Tibial nerve (tissue), 4 donors: ENCODE results near the gene TBC1D4. TPM values are rescaled to one million over a fixed set of nuclear protein-coding genes. Genes with fewer than 3 reads are reported as not detected.
"Not testable (repeated sequence)": the region's sequence is repeated elsewhere in the genome, so short reads cannot be mapped to it uniquely, and the experiment has no call there.

ENCODE experiments used
- DNase-seq, 2 donors: peaks; one replicate each; pipeline ENCODE4 v3.0.0-alpha.2; 2019; ENCODE audit warnings: low spot score in 2 of 2
- H3K27ac ChIP-seq, 4 donors: fragments of 200-600 bp; sonication (generic) in 3 of 4; one replicate each; pipeline ENCODE4 v1.5.1; 2017 to 2019; ENCODE audit warnings: mild to moderate bottlenecking in 1 of 4
- H3K27me3 ChIP-seq, 2 donors: fragments of 200-600 bp; sonication (generic) in 1 of 2; one replicate each; pipeline versions ENCODE4 v1.5.1 to v1.6.0; 2017 to 2019
- H3K36me3 ChIP-seq, 3 donors: fragments of 200-600 bp; sonication (generic); one replicate each; pipeline ENCODE4 v1.5.1; 2018 to 2019
- H3K4me1 ChIP-seq, 4 donors: fragments of 200-600 bp; sonication (generic) in 3 of 4; one replicate each; pipeline ENCODE4 v1.5.1; 2017 to 2019
- H3K4me3 ChIP-seq, 4 donors: fragments of 200-600 bp; sonication (generic) in 3 of 4; one replicate each; pipeline ENCODE4 v1.5.1; 2017 to 2019; ENCODE audit warnings: mild to moderate bottlenecking in 1 of 4, moderate library complexity in 1 of 4
- H3K9me3 ChIP-seq, 4 donors: fragments of 200-600 bp; sonication (generic) in 3 of 4; one replicate each; pipeline ENCODE4 v1.5.1; 2017 to 2019
- EP300 ChIP-seq, 2 donors: sonication (generic); formaldehyde crosslinking; IDR thresholded peaks; one replicate each; pipeline ENCODE4 v1.6.1; 2017; ENCODE audit warnings: antibody characterized with exemption in 2 of 2, mild to moderate bottlenecking in 1 of 2
- POLR2A ChIP-seq, 2 donors: fragments of 450-650 bp; IDR thresholded peaks; one replicate each; pipeline ENCODE4 v1.6.1; 2017; ENCODE audit warnings: antibody characterized with exemption in 2 of 2, mild to moderate bottlenecking in 2 of 2, moderate library complexity in 2 of 2
- WGBS, 2 donors: methylation state at CpG; one replicate each; pipeline ENCODE4 v1.1.5; 2018; 5-methylcytosine and 5-hydroxymethylcytosine counted together
- total RNA-seq, 4 donors: library from RNA; depleted of rRNA; stranded (reverse); fragments of >200 nt; gene quantifications; one replicate each; pipeline ENCODE4 v1.1.0, GENCODE V29; 2016
- TF ChIP-seq, protein P1 (sequence below), 5 experiments: fragments of 200-600 bp in 3 of 5; fragments of 450-650 bp in 2 of 5; sonication (generic) in 3 of 5; IDR thresholded peaks; one replicate each; pipeline ENCODE4 v1.5.1; 2016 to 2019; ENCODE audit warnings: antibody characterized with exemption in 5 of 5, mild to moderate bottlenecking in 3 of 5, moderate library complexity in 2 of 5

Gene TBC1D4
- total RNA-seq, 4 donors from 2014 or later: 17.7 to 45.4 (median 33.4) TPM

GRCh38 chr13:75296641-75297040, 185.3 kb downstream of the TBC1D4 start:
- no peak overlapping the region for H3K27ac ChIP-seq
- TF ChIP-seq, protein P1, sequence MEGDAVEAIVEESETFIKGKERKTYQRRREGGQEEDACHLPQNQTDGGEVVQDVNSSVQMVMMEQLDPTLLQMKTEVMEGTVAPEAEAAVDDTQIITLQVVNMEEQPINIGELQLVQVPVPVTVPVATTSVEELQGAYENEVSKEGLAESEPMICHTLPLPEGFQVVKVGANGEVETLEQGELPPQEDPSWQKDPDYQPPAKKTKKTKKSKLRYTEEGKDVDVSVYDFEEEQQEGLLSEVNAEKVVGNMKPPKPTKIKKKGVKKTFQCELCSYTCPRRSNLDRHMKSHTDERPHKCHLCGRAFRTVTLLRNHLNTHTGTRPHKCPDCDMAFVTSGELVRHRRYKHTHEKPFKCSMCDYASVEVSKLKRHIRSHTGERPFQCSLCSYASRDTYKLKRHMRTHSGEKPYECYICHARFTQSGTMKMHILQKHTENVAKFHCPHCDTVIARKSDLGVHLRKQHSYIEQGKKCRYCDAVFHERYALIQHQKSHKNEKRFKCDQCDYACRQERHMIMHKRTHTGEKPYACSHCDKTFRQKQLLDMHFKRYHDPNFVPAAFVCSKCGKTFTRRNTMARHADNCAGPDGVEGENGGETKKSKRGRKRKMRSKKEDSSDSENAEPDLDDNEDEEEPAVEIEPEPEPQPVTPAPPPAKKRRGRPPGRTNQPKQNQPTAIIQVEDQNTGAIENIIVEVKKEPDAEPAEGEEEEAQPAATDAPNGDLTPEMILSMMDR (IDR thresholded peaks at IDR 0.05): no peak
- TF ChIP-seq POLR2A (IDR thresholded peaks at IDR 0.05): no peak
- TF ChIP-seq EP300 (IDR thresholded peaks at IDR 0.05): no peak
- no peaks in the 10 kb centered on the region for H3K9me3 ChIP-seq
- DNase-seq: no peak
- H3K36me3 ChIP-seq: peaks cover 0 to 48% (median 0%) of the 10 kb centered on the region in 3 donors
- no peaks in the 10 kb centered on the region for H3K27me3 ChIP-seq
- no peak overlapping the region for H3K4me3 ChIP-seq
- WGBS, 2 donors: 76 to 77% methylated on average over 1 of the region's 1 CpG
- no peaks in the 10 kb centered on the region for H3K4me1 ChIP-seq

DNA sequence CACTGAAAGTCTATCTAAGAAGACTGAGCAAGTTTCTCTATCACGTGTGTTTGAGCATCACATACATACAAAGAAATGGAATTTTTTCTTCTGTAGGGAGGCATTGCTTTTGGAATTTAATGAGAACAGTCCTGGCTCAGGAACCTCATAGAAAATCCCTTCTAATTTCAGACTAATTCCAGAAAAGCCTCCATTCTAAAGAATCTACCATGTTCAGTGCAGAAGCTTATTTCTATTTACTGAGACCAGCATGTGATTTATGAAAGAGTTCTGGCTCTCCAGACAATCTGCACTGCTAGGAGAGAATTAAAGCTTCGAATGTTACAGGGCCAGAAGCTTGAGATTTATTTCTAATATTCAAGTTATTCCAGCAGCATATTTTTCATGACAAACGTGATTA, 186.8 kb downstream of the TBC1D4 start:
- Histone ChIP-seq H3K9me3 (no peaks in the 10 kb centered on the region), H3K4me3 (no peak overlapping the region)
- 53 to 74% methylated on average over 3 of the region's 3 CpGs for WGBS, 2 donors

GRCh38 chr13:75294110-75294509, 187.9 kb downstream of the TBC1D4 start:
- TF ChIP-seq POLR2A (IDR thresholded peaks at IDR 0.05) (no peak), EP300 (IDR thresholded peaks at IDR 0.05) (no peak)
- TF ChIP-seq, protein P1 (IDR thresholded peaks at IDR 0.05): no peak
- Histone ChIP-seq H3K9me3 (no peaks in the 10 kb centered on the region), H3K36me3 (peaks cover 0 to 53% (median 0%) of the 10 kb centered on the region in 3 donors), H3K27ac (no peak overlapping the region), H3K27me3 (no peaks in the 10 kb centered on the region), H3K4me1 (no peaks in the 10 kb centered on the region), H3K4me3 (no peak overlapping the region)
- no peak for DNase-seq

More for the DNA sequence above, 186.8 kb downstream of the TBC1D4 start:
- no peaks in the 10 kb centered on the region for H3K27me3 ChIP-seq
- peaks cover 0 to 56% (median 0%) of the 10 kb centered on the region in 3 donors for H3K36me3 ChIP-seq
- no peak overlapping the region for H3K27ac ChIP-seq
- no peak for DNase-seq
- no peaks in the 10 kb centered on the region for H3K4me1 ChIP-seq
- no peak for TF ChIP-seq POLR2A (IDR thresholded peaks at IDR 0.05)
- TF ChIP-seq, protein P1 (IDR thresholded peaks at IDR 0.05): no peak
- no peak for TF ChIP-seq EP300 (IDR thresholded peaks at IDR 0.05)

DNA sequence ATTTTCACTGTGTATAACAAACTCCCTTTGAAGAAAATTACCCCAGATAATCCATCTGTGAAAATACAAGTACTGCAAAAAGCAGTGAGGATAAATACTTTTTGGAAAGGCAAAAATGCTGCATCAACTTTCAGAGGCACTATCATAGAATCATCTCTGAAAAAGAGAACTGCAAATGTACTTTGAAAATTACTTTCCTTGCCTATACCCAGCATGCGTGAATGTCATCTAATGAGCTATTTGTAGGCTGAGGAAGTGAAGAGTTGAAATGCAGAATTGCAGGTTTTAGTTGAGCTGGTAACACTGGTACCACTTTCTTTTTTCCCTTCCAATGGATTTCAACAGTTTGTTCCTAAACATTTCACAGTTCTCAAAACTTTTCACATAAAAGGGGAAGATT, 196.7 kb downstream of the TBC1D4 start:
- H3K4me1 ChIP-seq: no peaks in the 10 kb centered on the region
- H3K27ac ChIP-seq: no peak overlapping the region
- 91 to 93% methylated on average over 1 of the region's 1 CpG for WGBS, 2 donors
- no peak for DNase-seq
- TF ChIP-seq, protein P1 (IDR thresholded peaks at IDR 0.05): no peak
- TF ChIP-seq EP300 (IDR thresholded peaks at IDR 0.05) (peak in 1 of 2 donors; percentile 18), POLR2A (IDR thresholded peaks at IDR 0.05) (no peak)
- no peak overlapping the region for H3K4me3 ChIP-seq
- peaks cover 0 to 23% (median 4%) of the 10 kb centered on the region in 4 donors for H3K9me3 ChIP-seq
- H3K36me3 ChIP-seq: peaks cover 0 to 61% (median 0%) of the 10 kb centered on the region in 3 donors
- H3K27me3 ChIP-seq: no peaks in the 10 kb centered on the region

DNA sequence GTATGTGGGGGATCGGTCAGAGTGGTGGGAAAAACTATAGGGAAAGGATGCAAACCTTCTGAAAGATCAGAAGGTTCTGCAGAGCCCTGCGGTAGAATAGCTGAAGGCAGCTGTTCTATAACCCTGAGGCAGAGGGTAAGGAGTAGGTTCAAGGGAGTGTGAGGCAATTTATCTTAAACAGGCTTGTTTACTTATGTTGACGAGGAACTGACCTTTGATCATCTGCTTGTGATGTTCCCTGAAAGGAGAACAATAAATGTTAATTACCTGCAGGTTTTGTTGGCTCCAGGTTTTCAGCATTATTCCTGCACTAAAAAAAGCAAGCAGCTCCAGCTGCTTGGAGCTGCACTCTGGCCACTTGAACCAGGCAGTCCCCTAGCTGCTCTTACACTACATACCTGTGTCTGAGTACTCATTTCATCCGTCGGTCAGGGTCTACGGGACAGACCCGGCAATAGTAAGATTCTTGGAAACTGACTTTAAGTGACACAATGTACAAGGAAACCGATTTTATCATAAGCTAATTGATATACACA, 202.1 kb downstream of the TBC1D4 start:
- Histone ChIP-seq H3K27ac (no peak overlapping the region), H3K36me3 (peaks cover 0 to 22% (median 0%) of the 10 kb centered on the region in 3 donors), H3K4me1 (no peaks in the 10 kb centered on the region), H3K9me3 (peaks cover 0 to 48% (median 6%) of the 10 kb centered on the region in 4 donors), H3K4me3 (no peak overlapping the region), H3K27me3 (no peaks in the 10 kb centered on the region)
- TF ChIP-seq, protein P1 (IDR thresholded peaks at IDR 0.05): no peak
- no peak for TF ChIP-seq POLR2A (IDR thresholded peaks at IDR 0.05)
- TF ChIP-seq EP300 (IDR thresholded peaks at IDR 0.05): no peak
- WGBS, 2 donors: 88 to 93% methylated on average over 8 of the region's 8 CpGs
- DNase-seq: no peak

- not testable (repeated sequence) for H3K27ac ChIP-seq, H3K36me3 ChIP-seq, H3K27me3 ChIP-seq, DNase-seq, H3K4me3 ChIP-seq, H3K4me1 ChIP-seq
- peaks cover 0 to 21% (median 0%) of the 10 kb centered on the region in 4 donors for H3K9me3 ChIP-seq
- WGBS, 2 donors: 64 to 82% methylated on average over 4 of the region's 4 CpGs
Measured at GRCh38 chr13:75273695-75274094, 208.3 kb downstream of the TBC1D4 start.
